OCI-M2 (cell line): Measurements from ENCODE around the gene C1QTNF7.

Experiments used
- DNase-seq: peaks from one replicate; lab custom pipeline; 2025; ENCODE audit not compliant: unreplicated experiment; lab: John Stamatoyannopoulos, UW

Gene C1QTNF7, protein sequence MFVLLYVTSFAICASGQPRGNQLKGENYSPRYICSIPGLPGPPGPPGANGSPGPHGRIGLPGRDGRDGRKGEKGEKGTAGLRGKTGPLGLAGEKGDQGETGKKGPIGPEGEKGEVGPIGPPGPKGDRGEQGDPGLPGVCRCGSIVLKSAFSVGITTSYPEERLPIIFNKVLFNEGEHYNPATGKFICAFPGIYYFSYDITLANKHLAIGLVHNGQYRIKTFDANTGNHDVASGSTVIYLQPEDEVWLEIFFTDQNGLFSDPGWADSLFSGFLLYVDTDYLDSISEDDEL

DNA sequence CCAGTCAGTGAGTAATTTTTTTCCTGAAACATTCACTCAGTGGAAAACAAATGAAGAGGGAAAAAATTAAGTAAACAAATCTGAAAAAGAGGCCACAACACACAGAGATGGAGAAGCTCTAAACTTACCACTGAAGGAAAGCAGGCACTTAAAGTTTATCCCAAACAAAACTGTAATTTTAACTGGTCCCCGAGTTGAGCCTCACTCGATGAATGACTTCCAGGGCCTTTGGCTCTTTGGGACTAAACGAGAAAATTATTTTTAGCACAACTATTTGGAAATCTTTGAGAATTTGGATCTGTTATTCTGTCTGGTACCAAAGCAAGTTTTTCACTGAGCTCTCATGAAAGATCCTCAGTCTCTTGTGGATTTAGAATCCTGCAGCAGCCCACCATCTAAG is at the start of gene C1QTNF7:
C1QTNF7 (plus strand) TSS at position 333 of the 400 bp plus-strand sequence. CDS start 7,711 bp downstream, outside the sequence.
- DNase-seq: no peak

DNA sequence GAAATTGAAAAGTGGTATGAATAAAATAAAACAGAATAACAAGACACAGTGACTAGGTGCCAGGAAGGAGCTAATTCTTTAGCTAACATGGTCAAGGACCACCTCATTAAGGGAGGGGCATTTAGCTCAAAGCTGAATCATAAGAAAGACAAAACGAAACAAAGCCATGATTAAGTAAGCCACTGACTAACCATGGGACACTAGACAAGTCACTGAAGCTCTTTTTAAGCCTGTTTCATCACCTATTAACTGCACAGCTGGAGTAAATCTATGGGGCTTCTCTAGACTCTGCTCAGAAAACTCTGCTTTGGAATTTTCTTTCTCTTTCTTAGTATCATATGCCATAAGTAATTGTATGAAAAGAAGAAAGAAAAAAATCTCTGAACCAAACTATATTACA is 49.8 kb upstream of the C1QTNF7 start:
- DNase-seq: no peak

DNA sequence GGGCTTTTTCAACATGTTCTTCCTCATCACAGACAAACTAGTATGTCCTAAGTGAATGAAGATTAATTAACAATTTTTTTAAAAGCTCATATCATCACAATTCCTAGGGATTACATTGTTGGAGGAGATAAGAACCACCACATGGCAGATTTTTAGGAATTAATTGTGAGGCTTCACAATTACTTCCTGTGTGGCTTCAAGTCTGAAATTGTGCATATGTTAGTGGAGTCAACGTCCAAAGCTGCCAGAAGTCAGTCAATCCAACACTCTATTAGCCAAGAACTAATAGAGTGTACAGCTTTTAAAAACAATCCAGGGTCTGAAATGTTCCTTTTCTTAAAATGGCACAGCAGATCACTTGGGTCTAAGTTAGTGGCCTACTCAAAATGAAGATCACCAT is 49.3 kb upstream of the C1QTNF7 start:
- no peak for DNase-seq

DNA sequence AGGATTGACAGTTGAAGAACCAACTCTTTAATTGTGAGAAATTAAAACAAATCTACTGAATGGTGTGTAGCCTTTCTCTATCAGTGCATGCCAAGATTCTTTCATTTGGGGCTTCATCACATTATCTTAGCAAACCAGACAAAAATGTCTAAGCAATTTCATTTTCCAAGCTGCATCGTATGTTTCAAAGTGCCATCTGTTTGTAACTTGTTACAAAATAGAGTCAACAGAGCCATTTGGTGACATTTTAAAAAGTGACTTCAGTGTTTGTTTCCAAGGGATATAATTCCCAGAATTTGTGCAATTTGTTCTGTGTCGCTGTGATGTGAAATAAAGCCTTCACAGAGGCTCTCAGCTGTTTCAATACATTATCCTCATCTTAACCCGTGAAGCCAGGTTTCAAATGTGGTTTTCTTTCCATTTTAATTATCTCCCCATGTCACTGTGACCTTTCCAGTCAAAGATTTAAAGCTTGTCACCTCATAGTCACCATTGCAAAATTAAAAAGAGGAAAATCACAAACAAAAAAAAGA is 46.0 kb upstream of the C1QTNF7 start:
- no peak for DNase-seq

DNA sequence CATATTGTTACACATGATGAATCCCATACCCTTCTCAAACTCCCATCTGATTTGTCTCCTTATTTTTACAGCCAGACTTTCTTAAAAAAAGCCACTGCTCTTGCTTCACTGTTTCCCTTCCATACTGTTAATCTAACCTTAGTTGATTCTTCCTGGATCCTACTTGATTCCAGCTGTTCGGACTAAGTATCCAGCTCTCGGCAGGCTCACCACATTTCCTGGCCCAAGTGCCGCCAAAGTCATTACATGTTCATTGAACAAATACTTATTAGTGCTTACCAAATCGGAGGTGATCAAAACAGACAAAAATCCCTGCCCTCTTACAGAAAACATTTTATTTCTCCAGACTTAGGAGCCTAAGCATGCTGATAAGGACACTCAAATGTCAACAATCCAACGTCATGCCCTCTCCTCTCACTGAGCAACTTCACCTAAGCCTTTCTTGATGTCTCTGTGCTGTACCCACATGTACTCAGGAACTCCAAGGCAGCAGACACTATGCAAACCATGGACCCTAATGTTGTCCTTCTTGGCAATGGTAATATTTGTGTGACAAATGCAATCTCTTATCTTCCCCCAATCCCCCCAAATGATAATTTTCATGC is 45.1 kb upstream of the C1QTNF7 start:
- DNase-seq: no peak

DNA sequence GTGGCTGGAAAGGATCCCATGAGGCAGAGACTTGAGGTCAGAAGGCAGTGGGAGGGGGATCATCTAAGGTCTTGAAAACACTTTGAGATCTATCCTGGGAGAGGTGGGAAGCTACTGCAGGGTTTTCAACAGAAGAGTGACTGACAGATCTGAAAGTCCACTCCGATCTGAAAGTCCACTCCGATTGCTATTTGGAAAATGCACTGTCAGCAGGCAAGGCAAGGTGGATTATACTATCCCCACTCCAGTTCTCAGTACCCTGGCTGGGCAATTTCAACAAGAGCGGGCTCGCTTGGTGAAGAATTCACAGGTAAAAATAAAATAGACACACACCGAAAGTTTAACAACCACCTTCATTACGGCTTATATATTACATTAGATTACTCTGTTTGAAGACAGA is 42.3 kb upstream of the C1QTNF7 start:
- DNase-seq: no peak

DNA sequence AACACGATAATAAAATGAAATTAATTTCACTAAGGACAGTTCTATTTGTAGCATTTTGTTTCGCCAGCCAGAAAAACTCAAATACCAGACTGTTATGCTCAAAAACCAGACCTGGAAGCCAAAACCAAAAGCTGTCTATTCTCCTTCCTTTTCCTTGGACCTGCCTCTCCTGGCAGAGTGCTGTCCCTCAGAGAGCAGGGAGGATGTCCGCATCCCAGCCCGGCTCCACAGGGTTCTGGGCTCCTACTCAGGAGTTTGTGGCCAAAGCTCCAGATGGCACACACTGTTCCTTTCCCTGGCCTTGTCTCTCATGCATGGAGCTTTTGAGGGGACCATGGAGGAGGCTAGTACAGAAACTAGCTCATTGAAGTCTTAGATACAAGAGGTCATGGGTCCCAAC is 41.9 kb upstream of the C1QTNF7 start:
- DNase-seq: no peak

DNA sequence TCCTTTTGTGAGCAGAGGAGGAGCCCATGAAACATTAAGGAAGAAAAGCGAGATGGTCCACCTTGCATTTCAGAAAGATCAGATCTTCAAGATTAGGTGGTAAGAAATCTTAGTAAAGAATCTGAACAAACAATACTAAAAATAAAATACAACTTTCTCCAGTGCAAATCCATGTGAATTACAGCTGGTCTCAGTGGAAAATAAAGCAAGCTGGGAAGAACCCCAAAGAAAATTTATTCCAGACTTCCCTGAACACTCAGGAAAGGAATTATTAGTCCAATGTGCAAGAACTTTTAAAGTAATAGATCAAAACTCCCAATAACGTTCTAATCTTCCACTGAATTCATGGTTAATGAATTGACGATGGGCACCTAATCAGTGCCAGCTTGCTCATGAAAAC is 37.3 kb upstream of the C1QTNF7 start:
- no peak for DNase-seq

DNA sequence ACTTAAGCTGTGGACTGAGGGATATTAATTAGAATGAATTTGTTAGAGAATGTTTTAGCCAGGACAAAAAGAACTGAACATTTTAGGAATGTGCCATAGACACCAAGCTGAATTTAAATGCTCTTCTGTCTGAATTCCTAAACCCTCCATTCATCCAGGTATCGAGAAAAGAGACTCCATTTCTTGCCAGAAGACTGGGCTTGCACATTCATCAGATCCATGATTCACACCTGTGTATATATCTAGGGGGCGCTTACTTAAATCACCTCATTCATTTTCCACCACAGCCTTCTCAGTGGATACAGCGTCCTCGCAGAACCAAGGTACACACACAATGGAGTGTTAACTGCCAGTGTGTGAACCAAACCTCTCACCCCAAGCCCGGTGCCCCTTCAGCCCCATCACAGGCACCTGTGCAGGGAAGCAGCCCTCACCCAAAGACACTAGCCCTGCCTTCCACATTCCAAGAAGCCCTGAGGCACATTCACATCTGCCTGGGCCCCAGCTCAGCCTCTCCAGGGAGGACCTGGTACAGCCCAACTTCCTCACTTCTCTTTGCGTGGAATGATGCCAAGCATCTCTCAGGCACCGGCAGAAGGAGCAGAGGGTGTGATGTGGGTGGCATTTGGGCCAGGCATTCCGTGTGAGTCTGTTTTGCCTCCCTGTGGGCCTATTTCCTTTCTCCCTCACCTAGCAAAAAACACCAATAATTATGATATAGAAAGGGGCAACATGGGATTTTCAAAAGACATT is 35.6 kb upstream of the C1QTNF7 start:
- no peak for DNase-seq

DNA sequence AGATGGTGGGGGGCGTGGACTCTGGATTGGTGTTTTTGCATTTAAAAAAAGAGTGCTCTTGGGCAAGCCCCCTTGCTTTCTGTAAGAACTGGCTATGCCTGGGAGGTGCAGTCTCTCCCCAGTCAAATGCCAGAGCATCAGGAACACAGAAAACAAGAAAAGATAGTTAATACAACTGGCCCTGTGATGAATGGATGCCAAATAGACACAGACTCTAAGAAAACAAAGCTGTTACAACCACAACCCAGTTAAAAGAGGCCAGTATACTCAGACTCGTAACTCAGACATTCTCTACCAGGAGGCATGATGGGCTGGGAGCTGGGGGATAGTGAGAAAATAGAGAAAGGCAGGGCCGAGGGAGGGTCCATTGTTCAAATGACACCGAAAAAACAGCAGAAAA is 32.5 kb upstream of the C1QTNF7 start:
- DNase-seq: no peak

DNA sequence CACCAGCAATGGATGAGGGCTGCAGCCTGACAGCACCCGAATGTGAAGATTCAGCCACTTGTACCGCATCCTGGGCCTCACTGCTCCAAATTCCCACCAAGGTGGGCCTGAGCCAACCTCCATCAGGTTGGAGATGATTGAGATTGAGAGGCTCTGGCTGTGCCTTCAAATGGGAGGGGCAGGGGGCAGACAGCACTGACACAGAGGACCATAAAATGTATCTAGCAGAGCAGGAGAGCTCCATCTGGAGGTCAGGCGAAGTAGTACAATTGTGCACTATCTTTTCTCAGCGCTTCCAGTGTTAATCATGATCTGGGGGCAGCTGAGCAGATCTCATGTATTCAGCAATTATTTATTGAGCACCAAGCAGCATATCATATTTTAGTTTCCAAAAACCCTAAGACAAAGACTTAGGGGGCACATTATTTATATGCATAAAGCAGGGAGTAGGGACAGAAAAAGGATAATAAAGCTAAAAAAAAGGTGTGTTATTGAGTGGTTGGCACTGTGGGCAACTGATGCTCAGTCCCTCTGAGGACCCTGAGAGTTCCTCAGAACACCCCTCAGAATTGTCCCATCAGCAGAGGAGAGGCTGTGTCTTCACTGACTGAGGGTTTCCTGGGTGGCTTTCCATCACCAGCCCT is 31.6 kb upstream of the C1QTNF7 start:
- DNase-seq: no peak

DNA sequence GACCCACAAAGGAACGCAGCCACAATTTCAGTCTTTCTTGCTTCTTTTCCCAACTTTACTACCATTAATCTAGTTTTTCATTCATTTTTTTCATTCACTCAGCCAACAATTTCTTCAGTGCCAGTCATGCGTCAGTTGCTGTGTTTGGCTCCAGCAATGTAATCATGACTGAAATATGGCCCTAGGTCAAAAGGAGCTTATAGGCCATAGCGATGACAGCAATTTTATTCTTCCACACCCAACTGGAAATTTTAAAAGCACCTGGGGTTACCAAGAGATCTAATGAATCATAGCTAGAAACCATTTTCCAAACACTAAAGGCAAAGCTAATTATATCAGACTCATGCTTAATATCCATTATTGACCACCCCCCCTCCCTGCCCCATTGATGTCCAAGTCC is 29.8 kb upstream of the C1QTNF7 start:
- no peak for DNase-seq

DNA sequence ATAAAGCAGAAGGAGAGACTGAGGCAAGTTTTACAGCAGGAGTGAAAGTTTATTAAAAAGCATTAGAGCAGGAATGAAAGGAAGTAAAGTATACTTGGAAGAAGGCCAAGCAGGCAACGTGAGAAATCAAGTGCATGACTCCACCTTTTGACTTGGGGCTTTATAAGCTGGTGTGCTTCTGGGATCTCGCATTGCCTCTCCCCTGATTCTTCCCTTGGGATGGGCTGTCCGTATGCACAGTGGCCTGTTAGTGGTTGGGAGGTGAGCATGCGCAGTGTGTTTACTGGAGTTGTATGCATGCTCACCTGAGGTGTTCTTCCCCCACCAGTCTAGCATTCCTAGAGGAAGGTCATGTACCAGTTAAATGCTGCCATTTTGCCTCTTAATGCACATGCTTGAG is 29.1 kb upstream of the C1QTNF7 start:
- no peak for DNase-seq

DNA sequence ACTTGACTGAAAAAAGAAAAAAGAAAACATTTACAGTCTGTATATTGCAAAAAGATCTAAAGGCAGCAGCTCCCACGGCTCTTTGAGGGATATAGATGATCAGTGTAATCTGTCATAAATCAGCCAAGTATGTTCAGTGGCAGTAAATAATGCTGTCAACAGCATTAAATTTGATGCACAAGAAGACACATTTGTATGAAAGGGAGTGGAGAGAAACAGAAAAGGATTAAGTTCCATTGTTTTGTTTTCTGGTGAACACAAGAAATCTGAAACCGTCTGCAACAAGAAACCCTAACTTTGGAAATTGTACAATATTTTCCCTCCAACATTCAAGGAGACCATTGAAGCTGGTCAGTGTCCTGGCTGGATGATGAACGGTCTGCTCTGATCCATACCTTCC is 27.6 kb upstream of the C1QTNF7 start:
- no peak for DNase-seq

DNA sequence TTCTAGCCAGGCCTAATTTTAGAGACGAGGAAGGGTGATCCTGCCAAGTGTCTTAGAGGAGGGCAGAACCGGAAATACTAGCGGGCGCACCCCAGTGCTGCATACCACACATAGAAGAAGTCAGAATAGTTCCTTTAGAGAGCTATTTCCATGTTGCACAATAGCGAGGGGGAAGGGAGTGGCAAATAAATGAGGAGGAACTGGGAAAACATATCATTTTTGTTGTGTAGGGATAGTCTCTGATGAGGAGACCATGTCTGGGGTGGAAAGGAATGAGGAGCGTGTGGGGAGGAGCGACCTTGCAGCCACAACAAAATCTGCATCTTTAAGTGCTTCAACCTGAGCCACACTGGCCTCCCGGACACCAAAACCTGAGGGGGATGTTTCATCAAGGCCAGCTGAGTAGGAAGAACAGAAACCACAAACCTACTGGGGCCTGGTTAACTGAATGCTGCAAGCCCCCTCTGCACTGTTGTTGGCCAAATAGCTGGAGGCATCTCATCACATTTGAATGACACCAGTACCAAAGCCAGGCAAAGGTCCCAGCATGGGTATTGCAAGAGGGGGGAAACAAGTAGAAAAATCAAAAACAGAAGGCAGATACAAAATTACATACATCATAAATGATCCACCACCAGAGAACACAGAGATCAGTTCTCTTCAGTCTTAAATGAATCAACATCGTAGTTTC is 26.7 kb upstream of the C1QTNF7 start:
- no peak for DNase-seq

DNA sequence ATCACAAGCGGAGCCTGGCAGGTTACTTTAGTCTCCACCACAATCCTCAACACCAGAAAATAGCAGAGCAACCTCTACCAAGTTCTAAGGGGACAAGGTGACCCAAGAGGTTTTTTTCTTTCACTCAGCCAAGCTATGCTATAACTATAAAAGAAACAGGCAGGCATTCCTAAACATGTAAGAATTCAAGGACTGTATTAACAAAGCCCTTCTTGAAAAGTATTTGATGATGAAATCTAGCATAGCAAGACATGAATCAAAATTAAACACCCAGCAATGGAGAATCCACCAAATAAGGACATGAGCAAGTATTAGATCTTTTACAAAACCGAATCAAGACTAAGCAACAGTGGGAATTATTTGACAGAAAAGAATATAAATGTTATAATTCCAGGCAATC is 25.7 kb upstream of the C1QTNF7 start:
- DNase-seq: no peak

DNA sequence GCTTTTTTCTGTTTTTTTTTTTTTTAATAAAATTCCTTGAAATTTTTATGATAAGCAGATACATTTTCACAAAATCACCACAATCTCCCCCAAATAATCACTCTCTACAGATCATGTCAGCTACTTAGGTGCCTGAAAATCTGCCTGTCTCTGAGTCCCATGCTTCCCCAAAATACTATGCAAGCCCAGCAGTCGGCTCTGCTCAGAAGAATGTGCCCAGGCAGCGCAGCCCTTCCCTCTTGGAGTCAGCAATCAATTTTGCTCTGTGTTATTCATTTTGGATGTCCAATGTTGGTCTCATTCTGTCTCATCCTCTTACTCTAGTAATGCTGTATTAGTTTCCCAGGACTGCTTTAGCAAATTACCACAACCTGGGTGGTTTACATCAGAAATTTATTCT is 24.9 kb upstream of the C1QTNF7 start:
- no peak for DNase-seq

DNA sequence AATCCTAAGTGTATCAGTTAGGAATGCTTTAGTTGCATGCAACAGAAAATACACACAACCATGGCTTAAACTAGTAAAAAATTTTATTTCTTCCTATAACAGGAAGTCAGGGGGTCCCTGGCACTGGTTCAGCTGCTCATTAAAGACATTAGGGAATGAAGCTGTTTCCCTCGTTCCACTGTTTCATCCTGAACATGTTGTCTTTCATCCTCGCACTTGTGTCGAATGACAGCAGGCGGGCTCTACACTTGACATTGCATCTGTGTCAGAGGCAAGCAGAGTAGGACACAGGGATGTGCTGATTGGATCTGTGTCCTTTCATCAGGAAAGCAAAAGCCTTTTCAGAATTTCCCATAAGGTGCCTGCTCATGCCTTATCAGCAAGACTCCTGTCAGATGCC is 22.8 kb upstream of the C1QTNF7 start:
- no peak for DNase-seq

DNA sequence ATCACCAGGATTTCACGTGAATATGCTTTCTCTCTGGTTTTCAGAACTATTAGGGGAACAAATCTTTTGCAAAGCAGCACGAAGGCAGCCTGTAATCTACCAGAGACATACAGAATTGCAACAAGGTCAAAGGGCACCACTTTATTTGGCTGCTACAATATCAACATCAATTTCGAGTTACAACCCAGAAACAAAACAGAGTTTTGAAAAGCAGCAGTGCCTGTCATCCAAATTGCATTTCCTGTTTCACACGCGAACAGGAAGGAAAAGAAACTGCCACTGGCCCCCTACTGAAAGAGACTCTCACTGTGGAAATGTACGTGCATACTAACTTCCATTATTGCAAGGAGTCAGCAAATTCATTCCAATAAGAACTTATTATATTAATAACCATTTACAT is 17.1 kb upstream of the C1QTNF7 start:
- no peak for DNase-seq

DNA sequence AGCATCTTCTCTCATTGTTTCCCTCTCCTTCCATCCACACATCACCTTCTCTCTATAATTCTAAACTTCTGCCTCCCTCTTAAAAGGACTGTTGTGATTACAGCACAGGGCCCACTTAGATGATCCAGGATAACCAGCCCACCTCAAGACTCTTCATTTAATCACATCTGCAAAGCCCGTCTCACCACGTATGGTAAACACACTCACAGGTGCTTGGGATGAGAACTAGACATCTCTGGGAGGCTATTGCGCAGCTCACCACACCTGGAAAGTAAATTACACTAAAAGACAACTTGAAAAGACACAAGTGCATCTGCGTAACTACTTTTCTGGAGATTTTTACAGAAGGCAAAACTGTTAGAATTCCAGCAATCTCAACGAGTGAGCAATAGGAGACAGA is 15.4 kb upstream of the C1QTNF7 start:
- no peak for DNase-seq

DNA sequence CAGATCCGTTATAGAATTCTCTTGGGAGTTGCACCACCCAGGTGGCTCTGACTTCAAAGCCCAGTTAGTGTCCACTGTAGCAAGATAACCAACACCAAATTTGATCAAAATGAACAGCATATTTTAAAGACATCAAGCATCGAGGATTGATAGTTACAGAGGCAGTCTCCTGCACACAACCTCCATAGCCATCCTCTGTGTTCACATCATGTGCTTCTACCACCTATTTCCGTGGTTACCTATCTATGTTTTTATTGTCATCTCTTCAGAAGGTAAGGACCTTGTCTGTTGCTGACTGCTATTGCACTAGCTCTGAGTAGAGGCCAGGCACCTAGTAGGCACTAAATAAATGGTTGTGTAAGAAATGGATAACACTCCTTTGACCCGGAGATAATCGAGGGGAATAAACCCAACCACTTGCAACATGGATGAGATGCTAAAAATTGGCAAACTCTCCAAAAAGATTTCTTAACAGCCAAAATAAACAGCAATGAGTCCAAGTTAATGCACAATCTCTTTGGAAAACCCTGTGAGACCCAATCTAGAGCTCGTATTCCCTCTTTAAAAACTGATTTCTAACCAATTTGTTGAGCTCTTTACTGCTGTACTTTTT is 14.7 kb upstream of the C1QTNF7 start:
- no peak for DNase-seq
